HepG2 (cell line): ENCODE data around the gene DMRTB1. TPM values are rescaled to one million over a fixed set of nuclear protein-coding genes. Genes with fewer than 3 reads are reported as not detected.

Experiments used
- ATAC-seq: fragments of 200-7000 bp; cut with Tn5 transposase; 3 replicates; pipeline ENCODE4 v1.9.1; 2020; ENCODE audit warnings: mild to moderate bottlenecking, moderate library complexity
- BruUV-seq: library from RNA; stranded (reverse); fragments of 400-500 nt; replicated peaks from 2 replicates; lab custom pipeline; 2021; lab: Mats Ljungman, UMichigan
- CTCF ChIA-PET: fragments of 300-600 bp; formaldehyde crosslinking; extraction: SDS; loops from one replicate; lab custom pipeline; 2021; ENCODE audit warnings: low total read pairs, inconsistent platforms, low intra/inter-chr PET ratio; lab: Yijun Ruan, JAX
- POLR2A ChIA-PET: fragments of 350-600 bp; sonication (Branson Sonifier 250); formaldehyde crosslinking; loops from one replicate; lab custom pipeline; 2020; ENCODE audit warnings: antibody characterized with exemption, inconsistent platforms; lab: Yijun Ruan, JAX
- DNase-seq: peaks from one replicate; pipeline ENCODE4 v3.0.0-alpha.2; 2015; ENCODE audit warnings: low spot score
- FAIRE-seq: peaks from 3 replicates; lab custom pipeline; 2011; peaks lifted over from hg19 to GRCh38; lab: Jason Lieb, UNC
- H2AFZ ChIP-seq: one replicate; pipeline ENCODE4 v1.6.1; 2011; ENCODE audit warnings: low read length, inconsistent platforms
- H3K27ac ChIP-seq: fragments of 300-600 bp; 3 replicates; pipeline ENCODE4 v1.8.0; 2011; ENCODE audit warnings: mixed run types, mild to moderate bottlenecking, mixed read lengths, low read length, inconsistent platforms; ENCODE audit not compliant: insufficient read depth; ENCODE audit errors: extremely low read length
- H3K27me3 ChIP-seq, 2 experiments: fragments of 200-600 bp in 1 of 2; 2 replicates in 1 of 2; 3 replicates in 1 of 2; pipeline versions ENCODE4 v1.6.0 to v1.8.0; 2011; ENCODE audit warnings: low read length in 2 of 2, mild to moderate bottlenecking in 2 of 2, moderate library complexity in 2 of 2, inconsistent platforms in 1 of 2; ENCODE audit not compliant: insufficient read depth in 2 of 2, control insufficient read depth in 1 of 2
- H3K36me3 ChIP-seq, 2 experiments: fragments of 200-600 bp in 1 of 2; replicated peaks in 1 of 2; 2 replicates in 1 of 2; 3 replicates in 1 of 2; pipeline versions ENCODE4 v1.5.1 to v1.8.0; 2011; ENCODE audit warnings: low read length in 2 of 2, inconsistent platforms in 1 of 2; ENCODE audit not compliant: insufficient read depth in 2 of 2, control insufficient read depth in 1 of 2
- H3K4me1 ChIP-seq: 2 replicates; pipeline ENCODE4 v1.5.1; 2012; ENCODE audit warnings: low read length, inconsistent platforms; ENCODE audit not compliant: insufficient read depth
- H3K4me2 ChIP-seq: 2 replicates; pipeline ENCODE4 v1.6.0; 2011; ENCODE audit warnings: low read depth, low read length, inconsistent platforms
- H3K4me3 ChIP-seq, 3 experiments: fragments of 200-600 bp in 1 of 3; sonication (generic), shearing (Covaris generic) in 1 of 3; replicated peaks in 1 of 3; 2 replicates each; pipeline ENCODE4 v1.5.1; 2011 to 2016; ENCODE audit warnings: low read length in 3 of 3, inconsistent platforms in 2 of 3, low read depth in 2 of 3, mild to moderate bottlenecking in 2 of 3, control low read depth in 1 of 3, mixed read lengths in 1 of 3; ENCODE audit not compliant: insufficient read depth in 1 of 3
- H3K79me2 ChIP-seq: one replicate; pipeline ENCODE4 v1.6.1; 2011; ENCODE audit warnings: low read length, inconsistent platforms; ENCODE audit not compliant: insufficient read depth
- H3K9ac ChIP-seq: 2 replicates; pipeline ENCODE4 v1.6.0; 2011; ENCODE audit warnings: mild to moderate bottlenecking, low read depth, low read length, inconsistent platforms; ENCODE audit not compliant: insufficient read depth
- H3K9me3 ChIP-seq: 2 replicates; pipeline ENCODE4 v1.5.1; 2012; ENCODE audit warnings: mild to moderate bottlenecking, low read length
- H4K20me1 ChIP-seq: 2 replicates; pipeline ENCODE4 v1.6.0; 2011; ENCODE audit warnings: inconsistent platforms, mild to moderate bottlenecking, low read length, moderate library complexity; ENCODE audit not compliant: insufficient read depth
- BRD4 ChIP-seq: sonication (generic); formaldehyde crosslinking; IDR thresholded peaks from 2 replicates; pipeline ENCODE4 v1.4.0; 2020; ENCODE audit warnings: missing genetic modification reagents
- KAT7 ChIP-seq: IDR thresholded peaks from 2 replicates; pipeline ENCODE4 v1.6.1; 2018; ENCODE audit warnings: borderline replicate concordance, missing compliant biosample characterization
- NFIB ChIP-seq: sonication (generic); formaldehyde crosslinking; IDR thresholded peaks from 2 replicates; pipeline ENCODE4 v1.9.0; 2021; ENCODE audit warnings: missing genetic modification reagents, mild to moderate bottlenecking, borderline replicate concordance
- PAWR ChIP-seq: sonication (generic); formaldehyde crosslinking; IDR thresholded peaks from 2 replicates; pipeline ENCODE4 v1.4.0; 2020; ENCODE audit warnings: missing genetic modification reagents, mild to moderate bottlenecking, borderline replicate concordance
- SRY ChIP-seq: sonication (generic); formaldehyde crosslinking; IDR thresholded peaks from 2 replicates; pipeline ENCODE4 v1.8.0; 2022; ENCODE audit warnings: mild to moderate bottlenecking, missing genetic modification reagents
- ZBTB8A ChIP-seq: sonication (generic); formaldehyde crosslinking; IDR thresholded peaks from 2 replicates; pipeline ENCODE4 v1.4.0; 2020; ENCODE audit warnings: mild to moderate bottlenecking, low read depth, missing genetic modification reagents, borderline replicate concordance
- ZNF367 ChIP-seq: sonication (generic); formaldehyde crosslinking; IDR thresholded peaks from 2 replicates; pipeline ENCODE4 v1.4.0; 2020; ENCODE audit warnings: missing genetic modification reagents, borderline replicate concordance
- ZSCAN22 ChIP-seq: sonication (generic); formaldehyde crosslinking; IDR thresholded peaks from 2 replicates; pipeline ENCODE4 v1.4.0; 2020; ENCODE audit warnings: mild to moderate bottlenecking, missing genetic modification reagents
- WGBS: methylation state at CpG from one replicate; pipeline ENCODE4 v1.1.6; 2017; ENCODE audit warnings: low lambda C conversion rate; 5-methylcytosine and 5-hydroxymethylcytosine counted together
- in situ Hi-C: cut with HindIII; loops from 2 replicates; pipeline ENCODE4 v1.10.0; 2017; ENCODE audit warnings: low pct_unique_long_range_greater_than_20kb; ENCODE audit not compliant: extremely low pct_ligation_motif_present
- intact Hi-C: fragments of 100-400 bp; cut with micrococcal nuclease; formaldehyde crosslinking; loops from one replicate; pipeline ENCODE4 v1.10.0; 2022; ENCODE audit not compliant: unreplicated experiment
- polyA plus RNA-seq, 8 experiments: library from polyadenylated mRNA; depleted of rRNA in 3 of 8; stranded (reverse) in 7 of 8; unstranded in 1 of 8; fragments of >200 nt; fragmentation: Illumina TruSeq in 4 of 8; extraction: Trizol in 4 of 8; gene quantifications; 2 replicates each; pipeline versions ENCODE4 v1.2.1 to v1.2.3, GENCODE V29; 2011 to 2016; ENCODE audit warnings: low read depth in 4 of 8, missing spikeins in 1 of 8, mixed read lengths in 1 of 8; ENCODE audit not compliant: insufficient read depth in 1 of 8
- total RNA-seq, 5 experiments: library from RNA; depleted of rRNA; stranded (reverse); fragments of >200 nt; fragmentation: Illumina TruSeq; extraction: Trizol; gene quantifications; 2 replicates each; pipeline ENCODE4 v1.2.3, GENCODE V29; 2016; ENCODE audit warnings: low read depth in 1 of 5
- TF ChIP-seq, protein P1 (sequence below): sonication (generic); formaldehyde crosslinking; IDR thresholded peaks from 2 replicates; pipeline ENCODE4 v1.9.0; 2022; ENCODE audit warnings: missing genetic modification reagents, mild to moderate bottlenecking, borderline replicate concordance
- TF ChIP-seq, protein P2 (sequence below): IDR thresholded peaks from 2 replicates; pipeline ENCODE4 v1.6.1; 2016; ENCODE audit warnings: control low read depth
- TF ChIP-seq, protein P3 (sequence below): sonication (generic); formaldehyde crosslinking; IDR thresholded peaks from 2 replicates; pipeline ENCODE4 v1.4.0; 2020; ENCODE audit warnings: missing genetic modification reagents
- TF ChIP-seq, protein P4 (sequence below): IDR thresholded peaks from 2 replicates; pipeline ENCODE4 v1.6.1; 2016; ENCODE audit warnings: missing compliant biosample characterization, missing genetic modification reagents, borderline replicate concordance

The DMRTB1 gene
- total and polyA plus RNA-seq, 2 of the 13 experiments (the other 11 are each of a cell fraction or from before 2014, with no cell fraction given) = not detected

DNA sequence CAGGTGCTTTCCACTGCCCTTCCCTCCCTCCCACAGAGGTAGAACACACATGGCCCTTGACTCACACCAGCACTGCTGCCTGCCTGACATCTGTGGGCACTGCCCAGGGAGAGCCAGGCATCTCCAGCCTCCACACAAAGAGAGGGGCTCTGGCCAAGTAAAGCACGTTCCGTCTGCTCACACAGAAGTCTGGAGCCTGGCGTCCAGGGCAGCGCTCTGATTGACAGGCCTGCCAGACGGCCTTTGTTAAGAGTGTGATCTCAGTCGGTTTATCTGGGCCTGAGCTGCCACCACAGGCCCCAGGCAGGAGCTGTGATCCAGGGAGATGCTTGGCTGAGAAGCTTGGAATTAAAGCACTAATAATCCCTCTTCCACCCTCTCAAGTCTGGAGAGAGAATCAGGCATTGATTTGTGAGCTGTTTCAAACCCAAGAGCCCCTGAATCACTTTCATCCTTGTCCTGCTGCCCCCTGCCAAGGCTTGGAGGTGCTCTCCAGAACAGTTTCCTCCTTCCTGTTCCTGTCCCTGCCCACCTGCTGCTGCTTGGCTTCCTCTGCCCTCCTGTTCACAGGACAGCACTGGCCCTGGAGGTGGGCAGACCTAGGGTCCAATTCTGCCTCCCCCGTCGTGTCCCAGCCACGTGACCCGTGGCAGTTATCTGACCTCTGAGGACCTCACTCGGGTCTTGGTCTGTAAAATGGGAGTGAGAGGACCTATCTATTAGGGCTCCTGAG lies 3.7 kb downstream of the DMRTB1 start (continued):
- TF ChIP-seq ZNF367 = no peak
- TF ChIP-seq BRD4 (CRISPR knock-in tag) = no peak
- TF ChIP-seq, protein P1, sequence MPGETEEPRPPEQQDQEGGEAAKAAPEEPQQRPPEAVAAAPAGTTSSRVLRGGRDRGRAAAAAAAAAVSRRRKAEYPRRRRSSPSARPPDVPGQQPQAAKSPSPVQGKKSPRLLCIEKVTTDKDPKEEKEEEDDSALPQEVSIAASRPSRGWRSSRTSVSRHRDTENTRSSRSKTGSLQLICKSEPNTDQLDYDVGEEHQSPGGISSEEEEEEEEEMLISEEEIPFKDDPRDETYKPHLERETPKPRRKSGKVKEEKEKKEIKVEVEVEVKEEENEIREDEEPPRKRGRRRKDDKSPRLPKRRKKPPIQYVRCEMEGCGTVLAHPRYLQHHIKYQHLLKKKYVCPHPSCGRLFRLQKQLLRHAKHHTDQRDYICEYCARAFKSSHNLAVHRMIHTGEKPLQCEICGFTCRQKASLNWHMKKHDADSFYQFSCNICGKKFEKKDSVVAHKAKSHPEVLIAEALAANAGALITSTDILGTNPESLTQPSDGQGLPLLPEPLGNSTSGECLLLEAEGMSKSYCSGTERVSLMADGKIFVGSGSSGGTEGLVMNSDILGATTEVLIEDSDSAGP (CRISPR knock-in tag) = no peak

DNA sequence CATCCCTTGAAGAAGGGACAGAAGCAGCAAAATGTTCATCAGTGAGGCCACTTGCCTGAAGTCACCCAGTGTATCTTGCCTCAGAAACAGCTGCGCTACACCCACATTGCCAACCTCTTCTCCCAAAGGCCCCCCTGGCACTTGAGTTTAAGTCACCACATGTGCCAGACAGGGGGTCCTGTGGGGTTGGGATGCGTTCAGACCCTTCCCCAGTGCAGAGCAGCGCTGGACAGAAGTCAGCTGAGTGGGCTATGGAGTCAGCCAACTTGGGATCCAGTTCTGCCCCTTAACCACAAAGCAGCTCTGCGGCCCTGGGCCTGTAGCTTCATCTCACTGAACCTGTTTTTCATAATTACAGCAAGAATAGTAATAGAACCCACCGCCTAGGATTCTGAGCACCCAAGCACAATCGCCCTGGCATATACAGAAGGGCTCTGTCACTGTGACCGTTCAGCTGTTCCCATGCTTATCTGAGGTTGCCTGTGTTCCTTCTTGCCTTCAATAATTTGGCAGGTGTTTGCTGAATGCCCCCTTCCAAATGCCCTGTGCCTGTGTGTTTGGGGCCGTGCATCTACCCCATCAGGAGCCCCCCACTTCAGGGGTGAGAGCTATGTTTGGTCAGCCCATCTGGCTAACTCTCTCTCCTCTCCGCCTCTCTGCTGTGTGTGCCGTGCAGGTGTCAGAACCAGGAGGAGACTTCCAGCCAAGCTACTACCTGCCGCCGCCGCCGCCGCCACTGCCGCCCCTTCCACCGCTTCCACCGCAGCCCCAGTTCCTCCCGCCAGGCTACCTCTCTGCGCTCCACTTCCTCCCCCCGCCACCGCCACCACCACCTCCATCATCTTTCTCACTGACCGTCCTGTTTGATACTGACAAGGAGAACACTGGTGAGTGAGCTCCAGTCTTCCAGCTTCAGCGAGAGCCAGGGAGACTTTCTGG lies 5.0 kb downstream of the DMRTB1 start:
- ChIA-PET POLR2A (no interaction called here), CTCF (no interaction called here)
- Histone ChIP-seq H3K36me3 (no peaks in the 10 kb centered on the region), H3K79me2 (no peaks in the 10 kb centered on the region), H3K4me3 (no peak overlapping the region), H3K4me2 (no peak overlapping the region), H3K4me1 (no peaks in the 10 kb centered on the region), H3K9me3 (no peaks in the 10 kb centered on the region), H2AFZ (no peak overlapping the region), H3K27ac (no peak overlapping the region), H3K27me3 (peaks cover 3 to 29% of the 10 kb centered on the region in 2 experiments; a peak in 3 of 5 replicates), H4K20me1 (no peaks in the 10 kb centered on the region), H3K9ac (no peak overlapping the region)
- no peak for ATAC-seq
- intact Hi-C loops = no loop called here
- WGBS = 59% methylated on average over 23 of the region's 24 CpGs
- in situ Hi-C loops = no loop called here
- no peak for FAIRE-seq
- no TSS peak for BruUV-seq
- no peak for DNase-seq
- TF ChIP-seq, protein P2, sequence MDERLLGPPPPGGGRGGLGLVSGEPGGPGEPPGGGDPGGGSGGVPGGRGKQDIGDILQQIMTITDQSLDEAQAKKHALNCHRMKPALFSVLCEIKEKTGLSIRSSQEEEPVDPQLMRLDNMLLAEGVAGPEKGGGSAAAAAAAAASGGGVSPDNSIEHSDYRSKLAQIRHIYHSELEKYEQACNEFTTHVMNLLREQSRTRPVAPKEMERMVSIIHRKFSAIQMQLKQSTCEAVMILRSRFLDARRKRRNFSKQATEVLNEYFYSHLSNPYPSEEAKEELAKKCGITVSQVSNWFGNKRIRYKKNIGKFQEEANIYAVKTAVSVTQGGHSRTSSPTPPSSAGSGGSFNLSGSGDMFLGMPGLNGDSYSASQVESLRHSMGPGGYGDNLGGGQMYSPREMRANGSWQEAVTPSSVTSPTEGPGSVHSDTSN (CRISPR knock-in tag) = no peak
- TF ChIP-seq NFIB (CRISPR knock-in tag) (no peak), SRY (CRISPR knock-in tag) (no peak), PAWR (CRISPR knock-in tag) (no peak), ZBTB8A (no peak), KAT7 (CRISPR knock-in tag) (no peak), ZSCAN22 (no peak)
- TF ChIP-seq, protein P3, sequence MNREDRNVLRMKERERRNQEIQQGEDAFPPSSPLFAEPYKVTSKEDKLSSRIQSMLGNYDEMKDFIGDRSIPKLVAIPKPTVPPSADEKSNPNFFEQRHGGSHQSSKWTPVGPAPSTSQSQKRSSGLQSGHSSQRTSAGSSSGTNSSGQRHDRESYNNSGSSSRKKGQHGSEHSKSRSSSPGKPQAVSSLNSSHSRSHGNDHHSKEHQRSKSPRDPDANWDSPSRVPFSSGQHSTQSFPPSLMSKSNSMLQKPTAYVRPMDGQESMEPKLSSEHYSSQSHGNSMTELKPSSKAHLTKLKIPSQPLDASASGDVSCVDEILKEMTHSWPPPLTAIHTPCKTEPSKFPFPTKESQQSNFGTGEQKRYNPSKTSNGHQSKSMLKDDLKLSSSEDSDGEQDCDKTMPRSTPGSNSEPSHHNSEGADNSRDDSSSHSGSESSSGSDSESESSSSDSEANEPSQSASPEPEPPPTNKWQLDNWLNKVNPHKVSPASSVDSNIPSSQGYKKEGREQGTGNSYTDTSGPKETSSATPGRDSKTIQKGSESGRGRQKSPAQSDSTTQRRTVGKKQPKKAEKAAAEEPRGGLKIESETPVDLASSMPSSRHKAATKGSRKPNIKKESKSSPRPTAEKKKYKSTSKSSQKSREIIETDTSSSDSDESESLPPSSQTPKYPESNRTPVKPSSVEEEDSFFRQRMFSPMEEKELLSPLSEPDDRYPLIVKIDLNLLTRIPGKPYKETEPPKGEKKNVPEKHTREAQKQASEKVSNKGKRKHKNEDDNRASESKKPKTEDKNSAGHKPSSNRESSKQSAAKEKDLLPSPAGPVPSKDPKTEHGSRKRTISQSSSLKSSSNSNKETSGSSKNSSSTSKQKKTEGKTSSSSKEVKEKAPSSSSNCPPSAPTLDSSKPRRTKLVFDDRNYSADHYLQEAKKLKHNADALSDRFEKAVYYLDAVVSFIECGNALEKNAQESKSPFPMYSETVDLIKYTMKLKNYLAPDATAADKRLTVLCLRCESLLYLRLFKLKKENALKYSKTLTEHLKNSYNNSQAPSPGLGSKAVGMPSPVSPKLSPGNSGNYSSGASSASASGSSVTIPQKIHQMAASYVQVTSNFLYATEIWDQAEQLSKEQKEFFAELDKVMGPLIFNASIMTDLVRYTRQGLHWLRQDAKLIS (CRISPR knock-in tag) = no peak
- TF ChIP-seq, protein P4, sequence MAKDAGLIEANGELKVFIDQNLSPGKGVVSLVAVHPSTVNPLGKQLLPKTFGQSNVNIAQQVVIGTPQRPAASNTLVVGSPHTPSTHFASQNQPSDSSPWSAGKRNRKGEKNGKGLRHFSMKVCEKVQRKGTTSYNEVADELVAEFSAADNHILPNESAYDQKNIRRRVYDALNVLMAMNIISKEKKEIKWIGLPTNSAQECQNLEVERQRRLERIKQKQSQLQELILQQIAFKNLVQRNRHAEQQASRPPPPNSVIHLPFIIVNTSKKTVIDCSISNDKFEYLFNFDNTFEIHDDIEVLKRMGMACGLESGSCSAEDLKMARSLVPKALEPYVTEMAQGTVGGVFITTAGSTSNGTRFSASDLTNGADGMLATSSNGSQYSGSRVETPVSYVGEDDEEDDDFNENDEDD = no peak
